PC-3 (cell line): ENCODE measurements around the gene RFX1. TPM values are rescaled to one million over a fixed set of nuclear protein-coding genes. Genes with fewer than 3 reads are reported as not detected.

Experiments used
- ATAC-seq: fragments of 200-7000 bp; cut with Tn5 transposase; 2 replicates; pipeline ENCODE4 v1.9.1; 2020; ENCODE audit warnings: mild to moderate bottlenecking, moderate library complexity
- BruUV-seq: library from RNA; stranded (reverse); fragments of 400-500 nt; replicated peaks from 2 replicates; lab custom pipeline; 2021; lab: Mats Ljungman, UMichigan
- CTCF ChIA-PET: fragments of 300-600 bp; sonication (Branson Sonifier 250); formaldehyde crosslinking; loops from one replicate; lab custom pipeline; 2022; ENCODE audit warnings: antibody characterized with exemption; lab: Charles Lee
- POLR2A ChIA-PET: fragments of 300-600 bp; sonication (Branson Sonifier 250); formaldehyde crosslinking; loops from one replicate; lab custom pipeline; 2022; ENCODE audit warnings: antibody characterized with exemption; ENCODE audit not compliant: unreplicated experiment; lab: Charles Lee
- DNase-seq: peaks from one replicate; pipeline ENCODE4 v3.0.0-alpha.2; 2015
- H2AFZ ChIP-seq: fragments of 300-600 bp; sonication (generic); 2 replicates; pipeline ENCODE4 v1.6.0; 2016; ENCODE audit warnings: antibody characterized with exemption, low read length
- H3F3A ChIP-seq: fragments of 300-600 bp; sonication (generic); one replicate; pipeline ENCODE4 v1.6.0; 2017; ENCODE audit warnings: antibody characterized with exemption, low read length, control low read depth, mild to moderate bottlenecking; ENCODE audit not compliant: unreplicated experiment
- H3K27ac ChIP-seq: fragments of 300-600 bp; sonication (generic); 2 replicates; pipeline ENCODE4 v1.5.1; 2016; ENCODE audit warnings: mild to moderate bottlenecking, low read length
- H3K27me3 ChIP-seq: fragments of 300-600 bp; sonication (generic); 2 replicates; pipeline ENCODE4 v1.6.1; 2016; ENCODE audit warnings: low read length, mixed read lengths
- H3K36me3 ChIP-seq: fragments of 300-600 bp; sonication (generic); 2 replicates; pipeline ENCODE4 v1.6.1; 2016; ENCODE audit warnings: low read depth, mixed run types, low read length, mixed read lengths
- H3K4me1 ChIP-seq: fragments of 300-600 bp; sonication (generic); 2 replicates; pipeline ENCODE4 v1.5.1; 2016; ENCODE audit warnings: low read length; ENCODE audit not compliant: insufficient read depth
- H3K4me2 ChIP-seq: fragments of 300-600 bp; sonication (generic); 2 replicates; pipeline ENCODE4 v1.6.0; 2016; ENCODE audit warnings: low read length
- H3K4me3 ChIP-seq: fragments of 300-600 bp; sonication (generic); 2 replicates; pipeline ENCODE4 v1.5.1; 2016; ENCODE audit warnings: mild to moderate bottlenecking, low read length, mixed read lengths
- H3K79me2 ChIP-seq: fragments of 300-600 bp; sonication (generic); 2 replicates; pipeline ENCODE4 v1.6.1; 2017; ENCODE audit warnings: low read length, mixed read lengths
- H3K9ac ChIP-seq: fragments of 300-600 bp; sonication (generic); 2 replicates; pipeline ENCODE4 v1.6.0; 2016; ENCODE audit warnings: mild to moderate bottlenecking, low read length
- H3K9me2 ChIP-seq: fragments of 300-600 bp; sonication (generic); replicated peaks from 2 replicates; pipeline ENCODE4 v1.6.1; 2016; ENCODE audit warnings: mixed run types, low read length, mixed read lengths
- H3K9me3 ChIP-seq: fragments of 300-600 bp; sonication (generic); 2 replicates; pipeline ENCODE4 v1.6.1; 2016; ENCODE audit warnings: low read length, mixed read lengths
- H4K20me1 ChIP-seq: fragments of 300-600 bp; sonication (generic); 2 replicates; pipeline ENCODE4 v1.6.1; 2016; ENCODE audit warnings: low read length, mixed read lengths
- EZH2 ChIP-seq: fragments of 300-600 bp; sonication (generic); IDR thresholded peaks from one replicate; pipeline ENCODE4 v1.6.1; 2017; ENCODE audit warnings: antibody characterized with exemption, mild to moderate bottlenecking, low read length; ENCODE audit not compliant: unreplicated experiment
- EZH2phosphoT487 ChIP-seq: fragments of 300-600 bp; sonication (generic); IDR thresholded peaks from 2 replicates; pipeline ENCODE4 v1.6.1; 2018; ENCODE audit warnings: mild to moderate bottlenecking, antibody characterized with exemption, low read length, borderline replicate concordance
- intact Hi-C: fragments of 100-400 bp; cut with micrococcal nuclease; formaldehyde crosslinking; loops from 2 replicates; pipeline ENCODE4 v1.9.0; 2023
- total RNA-seq: library from RNA; depleted of rRNA; stranded (reverse); fragments of >200 nt; gene quantifications from 2 replicates; pipeline ENCODE4 v1.2.3, GENCODE V29; 2014
- TF ChIP-seq, protein P1 (sequence below): fragments of 300-600 bp; sonication (generic); conservative IDR thresholded peaks from 2 replicates; pipeline ENCODE4 v1.5.1; 2017; ENCODE audit warnings: antibody characterized with exemption, low read depth, mild to moderate bottlenecking, low read length

The RFX1 gene
- total RNA-seq, 1 experiment from 2014 or later = 7.5 TPM

DNA sequence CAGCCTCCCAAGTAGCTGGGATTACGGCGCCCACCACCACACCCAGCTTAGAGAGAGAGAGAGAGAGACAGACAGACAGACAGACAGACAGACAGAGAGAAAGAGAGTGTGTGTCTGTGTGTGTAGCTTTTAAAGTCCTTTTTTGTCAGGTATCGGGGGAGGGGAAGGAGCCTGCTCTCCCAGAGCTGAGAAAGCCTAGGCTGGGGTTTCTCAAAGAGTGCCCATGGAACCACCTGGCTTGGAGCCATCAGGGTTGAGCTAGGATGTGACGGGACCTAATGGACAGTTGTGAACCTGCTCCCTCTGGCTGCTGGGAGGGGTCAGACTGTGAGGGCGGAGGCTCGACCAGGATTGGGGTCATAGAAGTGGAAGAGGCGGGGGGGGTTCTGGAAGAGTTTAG is 16.6 kb downstream of the RFX1 start:
- H3K9me2 ChIP-seq = no peaks in the 10 kb centered on the region
- POLR2A ChIA-PET = no interaction called here
- ATAC-seq = no peak

DNA sequence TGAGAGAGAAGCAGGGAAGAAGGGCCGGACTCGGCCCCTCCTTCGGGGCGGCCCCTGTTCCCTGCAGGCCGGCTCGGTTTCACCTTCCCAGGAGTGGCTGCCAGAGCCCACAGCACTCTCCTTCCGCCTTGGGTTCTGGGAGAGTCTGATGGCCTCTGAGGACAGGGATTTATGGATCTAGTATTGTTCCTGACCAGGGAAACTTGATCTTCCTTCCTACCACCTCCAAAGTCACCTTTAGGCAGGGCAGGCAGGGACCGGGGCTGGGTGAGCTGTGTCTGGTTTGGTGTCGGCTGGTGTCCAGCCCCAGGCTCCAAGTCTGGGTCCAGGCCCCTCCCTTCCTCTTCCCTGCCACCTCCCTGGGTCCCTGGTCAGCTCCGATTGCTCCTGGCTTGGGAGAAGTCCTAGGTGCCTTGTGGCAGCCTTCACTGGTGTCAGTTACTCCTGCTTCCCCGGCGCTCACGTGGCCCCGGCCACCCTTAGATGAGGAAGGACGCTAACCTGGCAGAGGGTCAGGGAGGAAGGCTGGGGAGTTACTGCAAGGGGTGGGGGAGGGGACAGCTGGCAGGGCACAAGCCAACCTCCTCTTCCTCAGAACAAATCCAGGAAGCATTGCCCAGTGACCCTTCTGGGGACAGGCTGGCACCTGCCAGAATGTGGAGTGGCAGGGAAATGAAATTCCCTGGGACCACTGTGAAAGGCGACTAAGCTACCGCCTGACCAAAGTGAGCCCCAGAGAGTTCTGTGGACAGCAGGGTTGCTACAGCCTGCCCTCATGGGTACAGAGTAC is 18.8 kb downstream of the RFX1 start:
- H3K27me3 ChIP-seq = no peaks in the 10 kb centered on the region
- DNase-seq (no peak), ATAC-seq (no peak)
- H3K4me3 ChIP-seq = no peak overlapping the region
- ChIA-PET POLR2A (no interaction called here), CTCF (no interaction called here)
- H3F3A ChIP-seq = no peaks in the 10 kb centered on the region
- no peaks in the 10 kb centered on the region for H3K79me2 ChIP-seq
- H2AFZ ChIP-seq = no peak overlapping the region
- no peaks in the 10 kb centered on the region for H4K20me1 ChIP-seq
- intact Hi-C loops = no loop called here
- TF ChIP-seq EZH2 (no peak), EZH2phosphoT487 (no peak)
- TF ChIP-seq, protein P1, sequence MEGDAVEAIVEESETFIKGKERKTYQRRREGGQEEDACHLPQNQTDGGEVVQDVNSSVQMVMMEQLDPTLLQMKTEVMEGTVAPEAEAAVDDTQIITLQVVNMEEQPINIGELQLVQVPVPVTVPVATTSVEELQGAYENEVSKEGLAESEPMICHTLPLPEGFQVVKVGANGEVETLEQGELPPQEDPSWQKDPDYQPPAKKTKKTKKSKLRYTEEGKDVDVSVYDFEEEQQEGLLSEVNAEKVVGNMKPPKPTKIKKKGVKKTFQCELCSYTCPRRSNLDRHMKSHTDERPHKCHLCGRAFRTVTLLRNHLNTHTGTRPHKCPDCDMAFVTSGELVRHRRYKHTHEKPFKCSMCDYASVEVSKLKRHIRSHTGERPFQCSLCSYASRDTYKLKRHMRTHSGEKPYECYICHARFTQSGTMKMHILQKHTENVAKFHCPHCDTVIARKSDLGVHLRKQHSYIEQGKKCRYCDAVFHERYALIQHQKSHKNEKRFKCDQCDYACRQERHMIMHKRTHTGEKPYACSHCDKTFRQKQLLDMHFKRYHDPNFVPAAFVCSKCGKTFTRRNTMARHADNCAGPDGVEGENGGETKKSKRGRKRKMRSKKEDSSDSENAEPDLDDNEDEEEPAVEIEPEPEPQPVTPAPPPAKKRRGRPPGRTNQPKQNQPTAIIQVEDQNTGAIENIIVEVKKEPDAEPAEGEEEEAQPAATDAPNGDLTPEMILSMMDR = no peak
- BruUV-seq = no TSS peak
- H3K4me1 ChIP-seq = no peaks in the 10 kb centered on the region
- H3K27ac ChIP-seq = no peak overlapping the region
- H3K4me2 ChIP-seq = no peak overlapping the region
- no peaks in the 10 kb centered on the region for H3K9me2 ChIP-seq
- H3K36me3 ChIP-seq = peaks cover 3% of the 10 kb centered on the region; the same call in 1 of the 2 replicates
- no peak overlapping the region for H3K9ac ChIP-seq
- H3K9me3 ChIP-seq = no peaks in the 10 kb centered on the region

More for the DNA sequence above, 16.6 kb downstream of the RFX1 start:
- no peaks in the 10 kb centered on the region for H3K4me1 ChIP-seq
- H3K36me3 ChIP-seq = peaks cover 3% of the 10 kb centered on the region; the same call in 1 of the 2 replicates
- no peak overlapping the region for H3K27ac ChIP-seq
- no TSS peak for BruUV-seq
- CTCF ChIA-PET = no interaction called here
- H2AFZ ChIP-seq = no peak overlapping the region
- no peak for DNase-seq
- no peak overlapping the region for H3K4me2 ChIP-seq
- H3K9me3 ChIP-seq = no peaks in the 10 kb centered on the region
- H3K4me3 ChIP-seq = no peak overlapping the region
- intact Hi-C loops = no loop called here
- no peaks in the 10 kb centered on the region for H3K79me2 ChIP-seq
- H3F3A ChIP-seq = no peaks in the 10 kb centered on the region
- no peaks in the 10 kb centered on the region for H4K20me1 ChIP-seq
- H3K27me3 ChIP-seq = no peaks in the 10 kb centered on the region
- no peak overlapping the region for H3K9ac ChIP-seq
- no peak for TF ChIP-seq EZH2phosphoT487
- no peak for TF ChIP-seq EZH2
- TF ChIP-seq, protein P1 = no peak

DNA sequence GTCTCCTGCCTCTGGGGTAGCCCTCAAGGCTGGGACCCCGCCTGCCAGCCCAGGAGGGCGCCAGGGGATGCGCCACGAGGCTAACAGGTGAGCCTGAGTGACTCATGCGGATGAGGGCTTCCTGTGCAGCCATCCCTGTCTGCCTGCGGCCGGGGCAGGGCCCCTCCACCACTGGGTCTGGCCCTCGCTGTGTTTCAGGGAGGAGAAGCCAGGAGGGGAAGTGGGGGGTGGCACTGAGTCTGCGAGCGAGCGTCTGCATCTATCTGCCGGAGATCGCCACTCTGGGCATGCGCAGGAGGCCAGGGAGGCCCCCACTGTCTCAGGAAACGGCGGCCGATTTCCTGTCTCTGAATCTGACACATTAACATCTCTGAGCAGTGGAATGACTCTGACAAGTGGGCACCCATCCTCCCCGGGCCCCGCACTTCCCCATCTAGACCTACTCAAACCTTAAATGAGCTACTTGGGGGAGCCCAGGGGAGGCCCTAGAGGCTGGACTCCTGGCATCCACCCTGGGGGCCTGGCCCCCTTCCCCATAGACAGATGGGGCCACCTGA is 19.7 kb downstream of the RFX1 start:
- Histone ChIP-seq H3K4me3 (no peak overlapping the region), H3K9ac (no peak overlapping the region), H3K27ac (no peak overlapping the region), H4K20me1 (no peaks in the 10 kb centered on the region), H3K36me3 (no peaks in the 10 kb centered on the region; the same call in 1 of the 2 replicates), H3K9me2 (no peaks in the 10 kb centered on the region), H3F3A (no peaks in the 10 kb centered on the region), H3K27me3 (no peaks in the 10 kb centered on the region), H3K79me2 (no peaks in the 10 kb centered on the region), H2AFZ (no peak overlapping the region), H3K4me2 (no peak overlapping the region), H3K9me3 (no peaks in the 10 kb centered on the region), H3K4me1 (no peaks in the 10 kb centered on the region)
- DNase-seq = no peak
- ChIA-PET POLR2A (no interaction called here), CTCF (no interaction called here)
- BruUV-seq = no TSS peak
- TF ChIP-seq, protein P1 = no peak
- TF ChIP-seq EZH2phosphoT487 (no peak), EZH2 (no peak)
- intact Hi-C loops = no loop called here
- peak; percentile 16; the same call in 1 of the 2 replicates for ATAC-seq
